Right lobe of liver (tissue), 6 donors: ENCODE measurements around the gene PRSS35. TPM values are rescaled to one million over a fixed set of nuclear protein-coding genes. Genes with fewer than 3 reads are reported as not detected.
"Not testable (repeated sequence)": the region's sequence is repeated elsewhere in the genome, so short reads cannot be mapped to it uniquely, and the experiment has no call there.

Experiments used
- ATAC-seq, 4 donors: fragments of 200-7000 bp; cut with Tn5 transposase; one replicate each; pipeline ENCODE4 v1.9.1; 2020; ENCODE audit warnings: mild to moderate bottlenecking in 4 of 4, moderate library complexity in 4 of 4
- DNase-seq, 3 donors: peaks; one replicate each; pipeline ENCODE4 v3.0.0-alpha.2; 2020
- H3K27ac ChIP-seq, 3 donors: fragments of 200-600 bp; one replicate each; pipeline ENCODE4 v1.8.0; 2022
- H3K27me3 ChIP-seq, 2 donors: fragments of 200-600 bp; one replicate each; pipeline ENCODE4 v1.8.0; 2022
- H3K36me3 ChIP-seq, 4 donors: fragments of 200-600 bp; sonication (generic) in 1 of 4; one replicate each; pipeline versions ENCODE4 v1.5.1 to v1.8.0; 2017 to 2022; ENCODE audit warnings: control low read depth in 1 of 4
- H3K4me1 ChIP-seq, 4 donors: fragments of 200-600 bp; sonication (generic) in 1 of 4; one replicate each; pipeline versions ENCODE4 v1.5.1 to v1.8.0; 2017 to 2022; ENCODE audit warnings: control low read depth in 1 of 4
- H3K4me3 ChIP-seq, 3 donors: fragments of 200-600 bp; one replicate each; pipeline ENCODE4 v1.8.0; 2022
- H3K9me3 ChIP-seq, 4 donors: fragments of 200-600 bp; sonication (generic) in 1 of 4; one replicate each; pipeline versions ENCODE4 v1.5.1 to v1.8.0; 2017 to 2022; ENCODE audit warnings: control low read depth in 1 of 4
- POLR2A ChIP-seq: fragments of 450-650 bp; IDR thresholded peaks from one replicate; pipeline ENCODE4 v1.6.1; 2017; ENCODE audit warnings: antibody characterized with exemption, mild to moderate bottlenecking
- WGBS: methylation state at CpG from one replicate; pipeline ENCODE4 v1.1.6; 2018; ENCODE audit warnings: low coverage, low lambda C conversion rate; ENCODE audit not compliant: insufficient coverage; ENCODE audit errors: missing lambda C conversion rate; 5-methylcytosine and 5-hydroxymethylcytosine counted together
- intact Hi-C, 2 donors: fragments of 100-400 bp; cut with DNase I; formaldehyde crosslinking; loops; one replicate each; pipeline versions ENCODE4 v1.11.2 to v1.14.1; 2022
- total RNA-seq, 6 experiments: library from RNA; depleted of rRNA in 2 of 6; stranded (reverse); fragments of >200 nt in 2 of 6; fragmentation: NEBNext Ultra II Directional in 3 of 6; extraction: Animal tissue kit (Norgen Biotek cat#: 25700) in 3 of 6; gene quantifications; one replicate each; pipeline versions ENCODE4 v1.1.0 to v1.2.4, GENCODE V29; 2016 to 2023
- TF ChIP-seq, protein P1 (sequence below), 4 donors: fragments of 200-600 bp in 3 of 4; fragments of 450-650 bp in 1 of 4; IDR thresholded peaks; one replicate each; pipeline versions ENCODE4 v1.5.1 to v1.8.0; 2016 to 2022; ENCODE audit warnings: antibody characterized with exemption in 4 of 4, mild to moderate bottlenecking in 2 of 4
- donor health status: DM: no; HTN: yes; CAD: no.
- donor health status: DM: no; HTN: no; CAD: no.
- donor health status: DM: no; HTN: no; CAD: no.
- donor health status: DM: no; HTN: yes; CAD: no.
- donor health status: DM: no; HTN: yes; CAD: no.

The PRSS35 gene
- total RNA-seq, 6 experiments from 2014 or later = 0.20 TPM; not detected in 5

GRCh38 chr6:83546636-83547035, 34.3 kb downstream of the PRSS35 start:
- Histone ChIP-seq H3K27me3 (no peaks in the 10 kb centered on the region), H3K27ac (no peak overlapping the region), H3K9me3 (no peaks in the 10 kb centered on the region), H3K4me1 (no peaks in the 10 kb centered on the region), H3K4me3 (no peak overlapping the region), H3K36me3 (no peaks in the 10 kb centered on the region)
- no peak for TF ChIP-seq POLR2A
- TF ChIP-seq, protein P1, sequence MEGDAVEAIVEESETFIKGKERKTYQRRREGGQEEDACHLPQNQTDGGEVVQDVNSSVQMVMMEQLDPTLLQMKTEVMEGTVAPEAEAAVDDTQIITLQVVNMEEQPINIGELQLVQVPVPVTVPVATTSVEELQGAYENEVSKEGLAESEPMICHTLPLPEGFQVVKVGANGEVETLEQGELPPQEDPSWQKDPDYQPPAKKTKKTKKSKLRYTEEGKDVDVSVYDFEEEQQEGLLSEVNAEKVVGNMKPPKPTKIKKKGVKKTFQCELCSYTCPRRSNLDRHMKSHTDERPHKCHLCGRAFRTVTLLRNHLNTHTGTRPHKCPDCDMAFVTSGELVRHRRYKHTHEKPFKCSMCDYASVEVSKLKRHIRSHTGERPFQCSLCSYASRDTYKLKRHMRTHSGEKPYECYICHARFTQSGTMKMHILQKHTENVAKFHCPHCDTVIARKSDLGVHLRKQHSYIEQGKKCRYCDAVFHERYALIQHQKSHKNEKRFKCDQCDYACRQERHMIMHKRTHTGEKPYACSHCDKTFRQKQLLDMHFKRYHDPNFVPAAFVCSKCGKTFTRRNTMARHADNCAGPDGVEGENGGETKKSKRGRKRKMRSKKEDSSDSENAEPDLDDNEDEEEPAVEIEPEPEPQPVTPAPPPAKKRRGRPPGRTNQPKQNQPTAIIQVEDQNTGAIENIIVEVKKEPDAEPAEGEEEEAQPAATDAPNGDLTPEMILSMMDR (IDR thresholded peaks at IDR 0.05) = no peak
- DNase-seq = no peak
- intact Hi-C loops = no loop called here
- 31% methylated on average over 4 of the region's 5 CpGs for WGBS
- ATAC-seq = no peak

GRCh38 chr6:83550482-83550881, 38.1 kb downstream of the PRSS35 start:
- H3K4me1 ChIP-seq, H3K36me3 ChIP-seq, intact Hi-C loops, DNase-seq, H3K4me3 ChIP-seq, H3K27ac ChIP-seq, H3K9me3 ChIP-seq, H3K27me3 ChIP-seq, ATAC-seq: not testable (repeated sequence)
- 51% methylated on average over 5 of the region's 5 CpGs for WGBS

GRCh38 chr6:83551748-83552147, 39.4 kb downstream of the PRSS35 start:
- H3K4me3 ChIP-seq, H3K4me1 ChIP-seq, H3K27me3 ChIP-seq, H3K36me3 ChIP-seq, H3K27ac ChIP-seq, ATAC-seq, H3K9me3 ChIP-seq, DNase-seq, intact Hi-C loops: not testable (repeated sequence)
- WGBS = 79% methylated on average over 4 of the region's 4 CpGs

- ATAC-seq (no peak), DNase-seq (no peak)
- no peaks in the 10 kb centered on the region for H3K27me3 ChIP-seq
- H3K27ac ChIP-seq = no peak overlapping the region
- TF ChIP-seq, protein P1 (IDR thresholded peaks at IDR 0.05) = no peak
- TF ChIP-seq POLR2A = no peak
- H3K4me1 ChIP-seq = no peaks in the 10 kb centered on the region
- intact Hi-C loops = no loop called here
- no peaks in the 10 kb centered on the region for H3K36me3 ChIP-seq
- H3K4me3 ChIP-seq = no peak overlapping the region
- H3K9me3 ChIP-seq = no peaks in the 10 kb centered on the region
Measured at GRCh38 chr6:83556871-83557270, 44.5 kb downstream of the PRSS35 start.

DNA sequence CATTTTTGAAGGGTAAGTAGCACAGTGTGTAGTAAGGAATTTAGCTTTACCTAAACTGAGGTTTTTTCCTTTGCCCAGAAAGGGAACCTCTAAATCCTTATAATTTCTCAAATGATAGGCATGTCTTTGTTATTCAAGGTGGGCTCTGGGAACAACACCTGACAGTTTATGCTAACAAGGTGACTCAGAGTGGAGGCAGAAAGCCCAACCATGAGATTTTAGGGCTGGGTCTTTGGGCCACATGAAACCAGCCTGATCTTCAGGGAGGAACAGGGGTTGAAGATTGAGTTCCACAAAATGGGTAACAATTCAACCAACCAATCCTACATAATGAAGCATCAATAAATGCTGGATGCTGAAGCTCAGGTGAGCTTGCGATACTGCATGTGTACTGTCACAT, 46.6 kb downstream of the PRSS35 start:
- H3K4me3 ChIP-seq = no peak overlapping the region
- TF ChIP-seq, protein P1 (IDR thresholded peaks at IDR 0.05) = no peak
- no peak for TF ChIP-seq POLR2A
- H3K9me3 ChIP-seq = no peaks in the 10 kb centered on the region
- H3K36me3 ChIP-seq = no peaks in the 10 kb centered on the region
- H3K4me1 ChIP-seq = no peaks in the 10 kb centered on the region
- intact Hi-C loops = no loop called here
- H3K27ac ChIP-seq = no peak overlapping the region
- WGBS = 60% methylated on average over 1 of the region's 1 CpG
- H3K27me3 ChIP-seq = no peaks in the 10 kb centered on the region
- ATAC-seq (no peak), DNase-seq (no peak)

DNA sequence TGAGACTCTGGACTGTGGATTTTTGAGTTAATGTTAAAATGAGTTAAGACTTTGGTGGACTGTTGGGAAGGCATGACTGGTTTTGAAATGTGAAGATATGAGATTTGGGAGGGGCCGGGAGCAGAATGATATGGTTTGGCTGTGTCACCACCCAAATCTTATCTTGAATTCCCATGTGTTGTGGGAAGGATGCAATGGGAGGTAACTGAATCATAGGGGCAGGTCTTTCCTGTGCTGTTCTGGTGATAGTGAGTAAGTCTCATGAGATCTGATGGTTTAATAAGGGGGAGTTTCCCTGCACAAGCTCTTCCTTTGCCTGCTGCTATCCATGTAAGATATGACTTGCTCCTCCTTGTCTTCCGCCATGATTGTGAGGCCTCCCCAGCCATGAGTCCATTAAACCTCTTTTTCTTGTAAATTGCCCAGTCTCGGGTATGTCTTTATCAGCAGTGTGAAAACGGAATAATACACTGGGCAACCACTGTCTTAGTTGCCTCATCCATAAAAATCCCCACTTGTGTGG, 59.4 kb downstream of the PRSS35 start:
- H3K27me3 ChIP-seq, H3K9me3 ChIP-seq, H3K27ac ChIP-seq, H3K36me3 ChIP-seq, H3K4me1 ChIP-seq, H3K4me3 ChIP-seq, ATAC-seq, DNase-seq, intact Hi-C loops: not testable (repeated sequence)
- WGBS = 75% methylated on average over 4 of the region's 4 CpGs
